Measurements from ENCODE around the gene STAG3.

- TF ChIP-seq CTCF (IDR thresholded peaks at IDR 0.05): no peak
- TF ChIP-seq POLR2AphosphoS5 (IDR thresholded peaks at IDR 0.05): no peak
Observed at GRCh38 chr7:100222445-100223132, 44.9 kb downstream of the STAG3 start.
